Keratinocyte (primary cell): ENCODE measurements around the gene KIR2DL3. TPM values are rescaled to one million over a fixed set of nuclear protein-coding genes. Genes with fewer than 3 reads are reported as not detected.
"Not testable (repeated sequence)": the region's sequence is repeated elsewhere in the genome, so short reads cannot be mapped to it uniquely, and the experiment has no call there.

Experiments
- DNase-seq: peaks from one replicate; pipeline ENCODE4 v3.0.0-alpha.2; 2011; ENCODE audit warnings: low read depth, missing footprints, low spot score
- FAIRE-seq: peaks from 2 replicates; lab custom pipeline; 2011; peaks lifted over from hg19 to GRCh38; lab: Jason Lieb, UNC
- H2AFZ ChIP-seq: 2 replicates; pipeline ENCODE4 v1.6.0; 2012; ENCODE audit warnings: low read length, control low read depth, inconsistent platforms; ENCODE audit not compliant: control insufficient read depth
- H3K27ac ChIP-seq: 2 replicates; pipeline ENCODE4 v1.5.1; 2011; ENCODE audit warnings: low read length; ENCODE audit not compliant: control insufficient read depth, insufficient read depth
- H3K27me3 ChIP-seq: 3 replicates; pipeline ENCODE4 v1.6.0; 2011; ENCODE audit warnings: low read length; ENCODE audit not compliant: control insufficient read depth, insufficient read depth; ENCODE audit errors: extremely low read depth
- H3K36me3 ChIP-seq, 2 experiments: 2 replicates in 1 of 2; 3 replicates in 1 of 2; pipeline ENCODE4 v1.5.1; 2011; ENCODE audit warnings: low read length in 2 of 2, mild to moderate bottlenecking in 1 of 2; ENCODE audit not compliant: control insufficient read depth in 2 of 2, insufficient read depth in 2 of 2; ENCODE audit errors: extremely low read depth in 1 of 2
- H3K4me1 ChIP-seq: 3 replicates; pipeline ENCODE4 v1.5.1; 2011; ENCODE audit warnings: low read length; ENCODE audit not compliant: control insufficient read depth, insufficient read depth; ENCODE audit errors: extremely low read depth
- H3K4me2 ChIP-seq: 3 replicates; pipeline ENCODE4 v1.6.0; 2011; ENCODE audit warnings: low read depth, low read length; ENCODE audit not compliant: control insufficient read depth, insufficient read depth; ENCODE audit errors: extremely low read depth
- H3K4me3 ChIP-seq, 3 experiments: fragments of 200-600 bp in 1 of 3; sonication (generic) in 1 of 3; 2 replicates in 2 of 3; 3 replicates in 1 of 3; pipeline ENCODE4 v1.5.1; 2011 to 2016; ENCODE audit warnings: low read length in 3 of 3, mild to moderate bottlenecking in 3 of 3, control low read depth in 2 of 3, inconsistent platforms in 1 of 3, low read depth in 1 of 3, mixed read lengths in 1 of 3, mixed run types in 1 of 3, moderate library complexity in 1 of 3; ENCODE audit not compliant: control insufficient read depth in 2 of 3, insufficient read depth in 2 of 3; ENCODE audit errors: extremely low read depth in 1 of 3
- H3K79me2 ChIP-seq: 2 replicates; pipeline ENCODE4 v1.6.0; 2012; ENCODE audit warnings: low read length; ENCODE audit not compliant: control insufficient read depth, insufficient read depth
- H3K9ac ChIP-seq: 3 replicates; pipeline ENCODE4 v1.6.0; 2011; ENCODE audit warnings: low read length; ENCODE audit not compliant: control insufficient read depth, insufficient read depth; ENCODE audit errors: extremely low read depth
- H3K9me1 ChIP-seq: 3 replicates; pipeline ENCODE4 v1.6.0; 2011; ENCODE audit warnings: low read length; ENCODE audit not compliant: control insufficient read depth, insufficient read depth; ENCODE audit errors: extremely low read depth
- H3K9me3 ChIP-seq: 2 replicates; pipeline ENCODE4 v1.5.1; 2012; ENCODE audit warnings: low read depth, low read length; ENCODE audit not compliant: control insufficient read depth
- H4K20me1 ChIP-seq: 3 replicates; pipeline ENCODE4 v1.6.0; 2011; ENCODE audit warnings: low read length; ENCODE audit not compliant: control insufficient read depth, insufficient read depth; ENCODE audit errors: extremely low read depth
- CTCF ChIP-seq, 3 experiments: IDR thresholded peaks in 1 of 3; conservative IDR thresholded peaks in 1 of 3; optimal IDR thresholded peaks in 1 of 3; 2 replicates in 2 of 3; 3 replicates in 1 of 3; pipeline versions ENCODE3 to v1.5.1; 2011; ENCODE audit warnings: low read length in 3 of 3, mild to moderate bottlenecking in 3 of 3, moderate library complexity in 2 of 3, control low read depth in 1 of 3, inconsistent platforms in 1 of 3; ENCODE audit not compliant: insufficient read depth in 2 of 3; ENCODE audit errors: extremely low read depth in 1 of 3
- EZH2 ChIP-seq: IDR thresholded peaks from one replicate; pipeline ENCODE4 v1.6.1; 2012; ENCODE audit warnings: inconsistent platforms, mild to moderate bottlenecking, low read length, moderate library complexity
- dilution Hi-C: fragments of 300-500 bp; cut with MboI; formaldehyde crosslinking; loops from one replicate; pipeline ENCODE4 v1.7.0; 2020; ENCODE audit warnings: low sequenced_read_pairs; ENCODE audit not compliant: extremely low pct_ligation_motif_present
- polyA plus RNA-seq, 5 experiments: library from polyadenylated mRNA; depleted of rRNA in 3 of 5; stranded (reverse) in 3 of 5; stranded (forward) in 1 of 5; unstranded in 1 of 5; fragments of >200 nt; gene quantifications; 1 replicate in 1 of 5; 2 replicates in 3 of 5; 3 replicates in 1 of 5; pipeline versions ENCODE4 v1.2.1 to v1.2.3, GENCODE V29; 2011 to 2012; ENCODE audit warnings: missing spikeins in 2 of 5, low read depth in 1 of 5, low replicate concordance in 1 of 5

KIR2DL3 gene
- polyA plus RNA-seq, 1 donor (not counting 4 experiments of a cell fraction or from before 2014, with no cell fraction given), result not detected

GRCh38 chr19:54696117-54696548, 42.2 kb upstream of the KIR2DL3 start:
- no peak overlapping the region for H3K4me3 ChIP-seq
- dilution Hi-C loops, result no loop called here
- no peaks in the 10 kb centered on the region for H3K9me1 ChIP-seq
- no peaks in the 10 kb centered on the region for H3K79me2 ChIP-seq
- no peak for TF ChIP-seq EZH2
- H2AFZ ChIP-seq, result no peak overlapping the region
- H3K4me1 ChIP-seq, result no peaks in the 10 kb centered on the region
- DNase-seq (no peak), FAIRE-seq (no peak)
- H3K9ac ChIP-seq, result no peak overlapping the region
- H3K27ac ChIP-seq, result no peak overlapping the region
- no peaks in the 10 kb centered on the region for H3K9me3 ChIP-seq
- H3K36me3 ChIP-seq, result no peaks in the 10 kb centered on the region
- H4K20me1 ChIP-seq, result no peaks in the 10 kb centered on the region
- H3K27me3 ChIP-seq, result no peaks in the 10 kb centered on the region
- no peak overlapping the region for H3K4me2 ChIP-seq

GRCh38 chr19:54696766-54697165, 41.5 kb upstream of the KIR2DL3 start:
- no peaks in the 10 kb centered on the region for H3K9me3 ChIP-seq
- dilution Hi-C loops, result no loop called here
- no peaks in the 10 kb centered on the region for H3K4me1 ChIP-seq
- no peak overlapping the region for H3K27ac ChIP-seq
- DNase-seq (no peak), FAIRE-seq (no peak)
- no peaks in the 10 kb centered on the region for H3K27me3 ChIP-seq
- no peak for TF ChIP-seq EZH2
- TF ChIP-seq CTCF (optimal IDR thresholded peaks at IDR 0.05 in 1 of 3, IDR thresholded peaks at IDR 0.05 in 1 of 3, conservative IDR thresholded peaks at IDR 0.05 in 1 of 3; ENCODE audit: extremely low read depth in 1 of 3, insufficient read depth in 2 of 3, low read length in 3 of 3), result no peak
- no peak overlapping the region for H3K4me2 ChIP-seq
- H3K36me3 ChIP-seq, result no peaks in the 10 kb centered on the region
- no peaks in the 10 kb centered on the region for H3K9me1 ChIP-seq
- no peaks in the 10 kb centered on the region for H3K79me2 ChIP-seq
- no peaks in the 10 kb centered on the region for H4K20me1 ChIP-seq
- no peak overlapping the region for H3K4me3 ChIP-seq
- no peak overlapping the region for H2AFZ ChIP-seq
- H3K9ac ChIP-seq, result no peak overlapping the region

- H4K20me1 ChIP-seq, H3K9ac ChIP-seq, H2AFZ ChIP-seq, FAIRE-seq, H3K79me2 ChIP-seq, H3K4me3 ChIP-seq, H3K4me2 ChIP-seq, H3K27ac ChIP-seq, H3K27me3 ChIP-seq, H3K9me3 ChIP-seq, dilution Hi-C loops, H3K4me1 ChIP-seq, H3K36me3 ChIP-seq, DNase-seq, H3K9me1 ChIP-seq: not testable (repeated sequence)
These were observed 40.6 kb upstream of the KIR2DL3 start for GRCh38 chr19:54697716-54698115.
